Colon (tissue), 2 donors: ENCODE results near the gene MRPL53.

Experiments used
- FAIRE-seq: peaks from 2 replicates; lab custom pipeline; 2012; peaks lifted over from hg19 to GRCh38; lab: Jason Lieb, UNC
- donor health status: control.
- donor health status: control.

Gene MRPL53

DNA sequence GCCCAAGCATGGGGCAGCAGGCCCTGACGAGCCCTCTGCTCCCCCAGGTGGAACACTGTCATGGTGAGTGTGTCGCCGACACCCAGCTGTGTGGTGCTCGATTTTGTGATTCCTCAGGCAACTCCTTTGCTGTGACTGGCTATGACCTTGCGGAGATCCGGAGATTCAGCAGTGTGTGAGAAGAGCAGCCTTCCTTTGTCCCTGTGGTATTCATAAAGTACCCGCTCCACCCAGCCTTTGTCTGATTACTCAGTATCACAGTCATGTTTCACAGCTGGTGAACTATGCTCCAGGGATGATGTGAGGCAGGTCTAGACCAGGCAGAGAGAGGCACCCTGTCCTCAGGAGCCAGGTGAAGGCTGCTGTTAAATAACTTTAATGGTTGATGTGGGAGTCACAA lies 47.0 kb downstream of the MRPL53 start:
- FAIRE-seq, result no peak

GRCh38 chr2:74424995-74425406 lies 47.5 kb downstream of the MRPL53 start:
- FAIRE-seq, result no peak

DNA sequence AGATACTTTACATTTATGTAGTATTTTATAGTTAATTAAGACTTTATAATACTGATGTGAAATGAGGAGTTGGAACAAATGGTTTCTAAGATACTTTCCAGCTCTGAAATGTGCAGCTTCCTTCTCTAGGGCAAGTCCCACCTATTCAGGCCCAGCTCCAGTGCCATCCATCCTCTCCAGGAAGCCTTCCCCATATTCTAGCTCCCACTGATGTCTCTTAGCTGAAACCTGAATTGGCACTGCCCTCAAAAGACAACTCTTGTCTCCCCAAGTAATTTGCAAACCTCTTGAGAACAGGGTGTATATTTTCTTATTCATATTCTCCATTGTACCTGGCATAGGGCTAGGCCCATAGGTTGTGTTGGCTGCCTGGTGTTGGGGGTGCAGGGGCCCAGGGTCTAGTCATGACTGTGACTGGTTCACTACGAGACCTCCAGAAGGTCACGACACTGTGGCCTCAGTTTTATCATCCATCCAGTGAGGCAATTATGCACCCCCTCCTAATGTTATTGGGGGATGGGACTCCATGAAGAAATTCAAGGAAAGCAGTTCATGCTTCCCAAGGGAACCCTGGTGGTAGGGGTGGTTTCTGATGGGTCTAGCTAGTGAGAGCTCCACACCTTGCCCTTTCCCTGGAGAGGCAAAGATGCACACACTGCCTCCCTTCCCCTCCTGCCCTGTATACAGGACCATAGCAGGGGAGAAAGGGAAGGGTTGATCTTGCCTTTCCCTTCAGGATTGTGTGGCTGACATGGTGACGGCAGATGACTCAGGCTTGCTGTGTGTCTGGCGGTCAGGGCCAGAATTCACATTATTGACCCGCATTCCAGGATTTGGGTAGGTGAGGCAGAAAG lies 48.1 kb downstream of the MRPL53 start:
- no peak for FAIRE-seq

DNA sequence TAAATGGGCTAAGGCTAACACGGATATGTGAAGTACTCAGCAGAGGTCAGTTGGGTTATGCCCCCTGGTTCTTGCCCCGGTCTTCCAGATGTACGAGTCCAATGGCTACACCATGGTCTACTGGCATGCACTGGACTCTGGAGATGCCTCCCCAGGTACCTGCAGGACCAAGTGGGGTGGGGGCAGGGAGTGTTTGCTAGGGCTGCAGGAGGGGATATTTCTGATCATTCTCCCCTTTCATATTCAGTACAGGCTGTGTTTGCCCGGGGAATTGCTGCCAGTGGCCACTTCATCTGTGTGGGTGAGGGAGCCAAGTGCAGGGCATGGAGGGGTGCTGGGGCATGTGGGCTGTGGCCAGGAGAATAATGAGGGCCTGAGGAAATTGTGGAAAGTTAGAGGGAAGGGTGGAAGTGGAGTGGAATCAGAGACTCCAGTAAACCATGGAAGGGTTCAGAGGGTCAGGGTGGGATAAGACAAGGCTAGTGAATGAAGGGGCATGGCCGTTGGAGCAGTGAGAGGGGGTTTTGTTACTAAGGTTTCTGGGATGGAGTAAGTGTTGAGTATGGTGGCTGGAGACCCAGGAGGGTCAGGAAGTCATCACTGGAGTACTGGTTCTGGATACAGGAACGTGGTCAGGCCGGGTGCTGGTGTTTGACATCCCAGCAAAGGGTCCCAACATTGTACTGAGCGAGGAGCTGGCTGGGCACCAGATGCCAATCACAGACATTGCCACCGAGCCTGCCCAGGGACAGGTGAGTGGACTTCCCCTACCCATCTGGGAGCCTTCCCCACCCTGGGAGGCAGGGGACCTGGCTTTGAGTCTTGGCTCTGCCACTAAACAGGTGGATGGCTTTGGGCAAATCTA lies 49.0 kb downstream of the MRPL53 start:
- FAIRE-seq, result no peak
